IMR-90 (cell line): ENCODE data around the gene UBASH3B. TPM values are rescaled to one million over a fixed set of nuclear protein-coding genes. Genes with fewer than 3 reads are reported as not detected.
"Not testable (repeated sequence)": the region's sequence is repeated elsewhere in the genome, so short reads cannot be mapped to it uniquely, and the experiment has no call there.

Experiments used
- ATAC-seq: fragments of 200-7000 bp; cut with Tn5 transposase; 2 replicates; pipeline ENCODE4 v1.9.1; 2020; ENCODE audit warnings: low read depth, mild to moderate bottlenecking, moderate library complexity
- BruUV-seq: library from RNA; stranded (reverse); fragments of 400-500 nt; replicated peaks from 2 replicates; lab custom pipeline; 2021; lab: Mats Ljungman, UMichigan
- CTCF ChIA-PET: fragments of 300-600 bp; formaldehyde crosslinking; extraction: SDS; loops from one replicate; lab custom pipeline; 2021; ENCODE audit warnings: antibody characterized with exemption; lab: Yijun Ruan, JAX
- POLR2A ChIA-PET: fragments of 300-600 bp; sonication (Branson Sonifier 250); formaldehyde crosslinking; loops from one replicate; lab custom pipeline; 2022; ENCODE audit warnings: antibody characterized with exemption; ENCODE audit not compliant: unreplicated experiment; lab: Charles Lee
- DNase-seq: peaks from one replicate; pipeline ENCODE4 v3.0.0; 2013
- H2AFZ ChIP-seq: replicated peaks from 2 replicates; pipeline ENCODE3; 2013; ENCODE audit warnings: low read length, mild to moderate bottlenecking; ENCODE audit not compliant: poor library complexity
- H2AK5ac ChIP-seq: 2 replicates; pipeline ENCODE4 v1.6.1; 2013; ENCODE audit warnings: low read depth, low read length, inconsistent platforms
- H2AK9ac ChIP-seq: replicated peaks from 2 replicates; pipeline ENCODE3; 2013; ENCODE audit warnings: mild to moderate bottlenecking, low read depth, low read length, moderate library complexity; ENCODE audit not compliant: poor library complexity
- H2BK120ac ChIP-seq: 2 replicates; pipeline ENCODE4 v1.6.1; 2013; ENCODE audit warnings: low read depth, low read length, inconsistent platforms
- H2BK15ac ChIP-seq: 3 replicates; pipeline ENCODE4 v1.6.1; 2013; ENCODE audit warnings: low read depth, low read length, inconsistent platforms
- H2BK20ac ChIP-seq: 2 replicates; pipeline ENCODE4 v1.6.1; 2013; ENCODE audit warnings: low read depth, mild to moderate bottlenecking, inconsistent platforms, low read length, moderate library complexity
- H2BK5ac ChIP-seq: 2 replicates; pipeline ENCODE4 v1.6.1; 2013; ENCODE audit warnings: mild to moderate bottlenecking, low read depth, low read length, inconsistent platforms; ENCODE audit not compliant: poor library complexity, severe bottlenecking
- H3K14ac ChIP-seq: replicated peaks from 2 replicates; pipeline ENCODE4 v1.6.1; 2013; ENCODE audit warnings: low read depth, low read length, inconsistent platforms
- H3K18ac ChIP-seq: 2 replicates; pipeline ENCODE4 v1.6.1; 2013; ENCODE audit warnings: low read depth, low read length, control low read depth
- H3K23ac ChIP-seq: 2 replicates; pipeline ENCODE4 v1.6.1; 2013; ENCODE audit warnings: low read depth, low read length, inconsistent platforms
- H3K27ac ChIP-seq: 2 replicates; pipeline ENCODE4 v1.5.1; 2013; ENCODE audit warnings: mild to moderate bottlenecking, control low read depth, low read length; ENCODE audit not compliant: insufficient read depth
- H3K27me3 ChIP-seq: 2 replicates; pipeline ENCODE4 v1.6.1; 2013; ENCODE audit warnings: low read length; ENCODE audit not compliant: control insufficient read depth, insufficient read depth
- H3K36me3 ChIP-seq: 2 replicates; pipeline ENCODE4 v1.6.1; 2013; ENCODE audit warnings: low read length, mixed read lengths; ENCODE audit not compliant: control insufficient read depth, insufficient read depth
- H3K4ac ChIP-seq: 2 replicates; pipeline ENCODE4 v1.6.1; 2013; ENCODE audit warnings: low read depth, low read length, inconsistent platforms
- H3K4me1 ChIP-seq: 2 replicates; pipeline ENCODE4 v1.6.1; 2013; ENCODE audit warnings: low read length, mixed read lengths; ENCODE audit not compliant: control insufficient read depth, insufficient read depth
- H3K4me2 ChIP-seq: 2 replicates; pipeline ENCODE4 v1.6.1; 2013; ENCODE audit warnings: low read depth, mild to moderate bottlenecking, control low read depth, low read length, moderate library complexity
- H3K4me3 ChIP-seq: 2 replicates; pipeline ENCODE4 v1.5.1; 2013; ENCODE audit warnings: low read depth, mild to moderate bottlenecking, control low read depth, low read length, moderate library complexity; ENCODE audit not compliant: insufficient read depth
- H3K56ac ChIP-seq: 2 replicates; pipeline ENCODE4 v1.6.1; 2013; ENCODE audit warnings: low read length, inconsistent platforms; ENCODE audit not compliant: insufficient read depth; ENCODE audit errors: extremely low read depth
- H3K79me1 ChIP-seq, 2 experiments: 2 replicates each; pipeline ENCODE4 v1.6.1; 2013; ENCODE audit warnings: low read length in 2 of 2, inconsistent platforms in 1 of 2, low read depth in 1 of 2
- H3K9ac ChIP-seq: 2 replicates; pipeline ENCODE4 v1.6.1; 2013; ENCODE audit warnings: low read depth, low read length, control low read depth
- H3K9me1 ChIP-seq: 2 replicates; pipeline ENCODE4 v1.6.1; 2013; ENCODE audit warnings: low read length, inconsistent platforms; ENCODE audit not compliant: insufficient read depth
- H3K9me3 ChIP-seq: 2 replicates; pipeline ENCODE4 v1.6.1; 2013; ENCODE audit warnings: low read length; ENCODE audit not compliant: control insufficient read depth, insufficient read depth
- H4K20me1 ChIP-seq: 2 replicates; pipeline ENCODE4 v1.6.1; 2013; ENCODE audit warnings: low read length, inconsistent platforms; ENCODE audit not compliant: insufficient read depth
- H4K5ac ChIP-seq: 2 replicates; pipeline ENCODE4 v1.6.1; 2013; ENCODE audit warnings: mild to moderate bottlenecking, low read depth, low read length, control low read depth
- H4K8ac ChIP-seq, 2 experiments: 2 replicates each; pipeline ENCODE4 v1.6.1; 2013; ENCODE audit warnings: low read depth in 2 of 2, low read length in 2 of 2, control low read depth in 1 of 2, inconsistent platforms in 1 of 2
- H4K91ac ChIP-seq: 2 replicates; pipeline ENCODE4 v1.6.1; 2013; ENCODE audit warnings: low read depth, low read length, inconsistent platforms; ENCODE audit not compliant: insufficient read depth
- WGBS, 2 experiments: methylation state at CpG; one replicate each; pipeline versions ENCODE4 v1.1.5 to v1.1.7; 2013; ENCODE audit warnings: missing lambda C conversion rate in 2 of 2; ENCODE audit not compliant: insufficient read length in 1 of 2; ENCODE audit errors: extremely low coverage in 2 of 2; 5-methylcytosine and 5-hydroxymethylcytosine counted together
- dilution Hi-C: fragments of 300-500 bp; cut with HindIII; formaldehyde crosslinking; loops from one replicate; pipeline ENCODE4 v1.14.3; 2018; ENCODE audit warnings: low sequenced_read_pairs; ENCODE audit not compliant: unreplicated experiment
- in situ Hi-C: fragments of 300-500 bp; cut with MboI; formaldehyde crosslinking; loops from 3 replicates; pipeline ENCODE4 v1.14.3; 2019; ENCODE audit warnings: low sequenced_read_pairs, inconsistent platforms, mixed read lengths
- intact Hi-C: fragments of 100-400 bp; cut with micrococcal nuclease; formaldehyde crosslinking; loops from 2 replicates; pipeline ENCODE4 v1.10.0; 2022
- polyA plus RNA-seq, 3 experiments: library from polyadenylated mRNA; depleted of rRNA; stranded (reverse); fragments of >200 nt; gene quantifications; 2 replicates each; pipeline ENCODE4 v1.2.3, GENCODE V29; 2012; ENCODE audit warnings: low replicate concordance in 1 of 3
- total RNA-seq: library from RNA; depleted of rRNA; stranded (reverse); fragments of >200 nt; gene quantifications from 2 replicates; pipeline ENCODE4 v1.2.3, GENCODE V29; 2012

Gene UBASH3B
- total and polyA plus RNA-seq, 2 of the 4 experiments (the other 2 are of a cell fraction) = 27.2 to 48.0 TPM

- H3K14ac ChIP-seq, H3K9me1 ChIP-seq, H3K27ac ChIP-seq, H4K8ac ChIP-seq, H3K9ac ChIP-seq, H2AK5ac ChIP-seq, H3K79me1 ChIP-seq, H2AK9ac ChIP-seq, H3K23ac ChIP-seq, H4K91ac ChIP-seq, H2BK5ac ChIP-seq, H2AFZ ChIP-seq, H3K4me2 ChIP-seq, DNase-seq, CTCF ChIA-PET, intact Hi-C loops, H2BK15ac ChIP-seq, ATAC-seq, H2BK120ac ChIP-seq, H3K36me3 ChIP-seq, H3K27me3 ChIP-seq, H3K9me3 ChIP-seq, dilution Hi-C loops, in situ Hi-C loops, H2BK20ac ChIP-seq, H3K18ac ChIP-seq, H3K4ac ChIP-seq, H3K4me1 ChIP-seq, BruUV-seq, POLR2A ChIA-PET, H4K5ac ChIP-seq, H4K20me1 ChIP-seq, H3K4me3 ChIP-seq, H3K56ac ChIP-seq: not testable (repeated sequence)
- WGBS, 2 experiments = no CpG with 5 or more reads among the region's 4 CpGs
These were observed 176.8 kb downstream of the UBASH3B start for GRCh38 chr11:122832297-122832696.
